ENCODE measurements around the gene PTBP3. TPM values are rescaled to one million over a fixed set of nuclear protein-coding genes. Genes with fewer than 3 reads are reported as not detected.
"Not testable (repeated sequence)": the region's sequence is repeated elsewhere in the genome, so short reads cannot be mapped to it uniquely, and the experiment has no call there.

The PTBP3 gene
- polyA plus RNA-seq, 1 donor = 16.3 TPM

DNA sequence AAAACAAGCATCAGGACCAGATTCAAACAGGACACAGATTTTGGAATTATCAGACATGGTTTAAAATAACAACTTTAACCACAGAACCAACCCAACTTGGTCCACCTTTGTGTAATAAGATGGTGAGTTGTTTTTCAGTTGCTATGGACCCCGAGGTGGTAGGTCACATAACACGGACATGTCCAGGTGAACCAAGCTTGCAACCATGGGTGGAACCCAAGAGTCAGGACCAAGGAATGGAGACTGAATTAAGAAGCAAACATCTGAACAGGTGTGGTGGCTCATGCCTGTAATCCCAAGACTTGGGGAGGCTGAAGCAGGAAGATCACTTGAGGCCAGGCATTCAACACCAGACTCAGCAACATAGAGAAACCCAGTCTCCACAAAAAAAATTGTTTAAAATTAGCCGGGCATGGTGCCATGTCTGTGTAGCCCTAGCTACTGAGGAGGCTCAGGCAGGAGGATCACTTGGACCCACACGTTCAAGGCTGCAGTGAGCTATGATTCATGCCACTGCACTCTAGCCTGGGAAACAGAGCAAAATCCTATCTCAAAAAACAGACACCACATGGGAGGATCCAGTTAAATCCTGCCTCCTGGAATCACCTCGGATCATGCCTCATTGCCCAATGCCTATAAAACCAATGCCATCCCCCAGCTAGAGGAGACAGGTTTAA, 10.6 kb downstream of the PTBP3 start:
- DNase-seq = no peak

- no peak for DNase-seq
These were observed 17.0 kb downstream of the PTBP3 start for GRCh38 chr9:112316258-112316943.

DNA sequence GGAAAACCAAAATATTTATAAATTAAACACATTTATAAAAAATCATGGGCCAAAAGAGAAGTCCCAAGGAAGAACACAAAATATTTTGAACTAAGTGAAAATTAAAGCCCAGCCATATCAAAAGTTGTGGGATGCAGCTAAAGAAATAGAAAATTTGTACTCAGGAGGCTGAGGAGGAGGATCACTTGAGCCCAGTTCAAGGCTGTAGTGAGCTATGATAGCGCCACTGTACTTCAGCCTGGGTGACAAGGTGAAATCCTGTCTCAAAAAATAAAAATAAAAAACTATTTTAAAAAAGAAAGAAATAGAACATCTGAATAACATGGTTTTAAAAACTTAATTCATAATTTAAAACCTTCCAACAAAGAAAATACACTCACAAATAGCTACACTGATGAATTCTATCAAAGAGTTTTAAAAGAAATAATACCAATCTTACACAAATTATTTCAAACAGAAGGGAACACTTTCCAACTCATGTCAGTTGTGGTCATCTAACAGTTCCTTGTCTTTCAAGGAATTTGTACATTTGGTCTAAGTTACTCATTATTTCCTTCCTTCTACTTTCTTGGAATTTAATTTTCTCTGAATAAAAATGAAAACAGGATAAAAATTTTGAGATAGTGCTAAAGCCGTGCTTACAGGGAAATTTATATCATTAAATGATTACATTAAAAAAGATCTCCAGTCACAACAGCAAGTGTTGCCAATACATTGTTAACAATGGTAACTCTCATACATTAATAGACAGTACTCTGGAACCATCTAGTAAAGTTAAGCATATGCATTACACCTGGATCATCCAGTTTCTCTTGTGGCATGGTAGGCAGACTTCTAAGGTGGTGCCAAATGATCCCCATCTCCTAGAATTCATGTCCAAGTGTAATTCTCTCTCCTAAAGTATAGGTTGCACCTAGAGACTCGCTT, 17.8 kb downstream of the PTBP3 start:
- no peak for DNase-seq

- DNase-seq = no peak
These were observed 21.3 kb downstream of the PTBP3 start for GRCh38 chr9:112312139-112312538.

DNA sequence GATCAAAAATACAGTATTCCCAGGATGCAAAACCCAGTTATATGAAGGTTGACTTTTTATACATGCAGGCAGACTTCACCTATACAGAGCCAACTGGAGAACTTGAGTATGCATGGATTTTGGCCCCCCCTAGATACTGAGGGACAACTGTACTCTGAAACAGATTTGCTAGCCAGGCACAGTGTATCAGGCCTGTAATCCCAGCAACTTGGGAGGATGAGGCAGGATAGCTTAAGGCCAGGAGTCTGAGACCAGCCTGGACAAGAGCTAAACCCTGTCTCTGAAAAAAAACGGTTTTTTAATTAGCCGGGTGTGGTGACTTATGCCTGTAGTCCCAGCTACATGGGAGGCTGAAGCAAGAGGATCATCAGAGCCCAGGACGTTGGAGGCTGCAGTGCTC, 21.9 kb downstream of the PTBP3 start:
- no peak for DNase-seq

GRCh38 chr9:112310826-112311225, 22.6 kb downstream of the PTBP3 start:
- DNase-seq = no peak

DNA sequence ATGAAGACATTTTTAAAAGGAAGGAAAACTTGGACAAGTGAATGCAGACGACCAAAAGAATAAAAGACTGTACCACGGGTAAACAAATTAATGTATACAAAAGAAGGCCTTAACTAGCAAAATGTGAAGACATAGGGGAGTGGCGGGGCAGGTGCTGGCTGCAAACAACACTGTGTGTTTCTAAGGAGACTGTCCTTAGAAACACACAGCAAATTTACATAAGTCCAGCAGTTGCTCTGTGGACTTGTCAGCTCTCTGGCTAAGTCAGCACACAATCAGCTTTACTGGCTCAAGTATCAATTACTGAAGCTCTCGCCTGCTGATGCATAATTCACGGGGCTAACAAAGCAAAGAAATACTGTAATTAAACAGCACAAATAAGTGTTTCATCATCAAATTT, 24.8 kb downstream of the PTBP3 start:
- peak; percentile 30 for DNase-seq

DNA sequence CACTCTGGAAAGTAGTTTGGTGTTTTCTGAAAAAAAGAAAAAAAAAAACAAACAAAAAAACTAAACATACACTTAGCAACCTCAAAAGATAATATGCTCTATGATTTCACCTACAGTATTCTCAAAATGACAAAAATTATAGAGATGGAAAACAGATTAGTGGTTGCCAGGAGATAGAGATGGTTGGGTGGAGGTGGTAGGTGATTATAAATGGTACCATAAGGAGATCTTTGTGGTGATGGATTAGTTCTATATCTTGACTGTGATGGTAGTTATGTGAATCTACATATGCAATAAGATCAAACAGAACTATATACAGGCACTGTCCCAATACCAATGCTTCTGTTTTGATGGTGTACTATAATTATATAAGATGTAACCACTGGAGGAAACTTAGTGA, 32.0 kb downstream of the PTBP3 start:
- no peak for DNase-seq

GRCh38 chr9:112299514-112299913, 33.9 kb downstream of the PTBP3 start:
- DNase-seq = no peak

DNA sequence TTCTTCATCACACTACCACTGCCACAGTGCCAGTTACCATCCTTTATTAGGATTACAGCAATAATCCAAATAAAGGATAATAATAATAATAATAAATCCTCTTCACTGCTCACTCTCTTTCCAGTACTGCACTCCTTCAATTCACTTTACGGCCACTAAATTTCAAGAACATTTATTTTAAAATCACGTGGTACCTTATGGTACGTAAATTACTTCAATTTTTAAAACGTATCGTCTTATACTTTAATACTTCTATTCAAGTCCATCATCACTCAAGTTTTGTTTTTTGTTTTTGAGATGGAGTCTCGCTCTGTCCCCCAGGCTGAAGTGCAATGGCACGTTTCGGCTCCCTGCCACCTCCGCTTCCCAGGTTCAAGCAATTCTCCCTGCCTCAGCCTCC, 36.5 kb downstream of the PTBP3 start:
- DNase-seq = no peak

GRCh38 chr9:112295174-112295573, 38.2 kb downstream of the PTBP3 start:
- no peak for DNase-seq

- DNase-seq = no peak
These were observed 45.4 kb downstream of the PTBP3 start for GRCh38 chr9:112288029-112288428.

DNA sequence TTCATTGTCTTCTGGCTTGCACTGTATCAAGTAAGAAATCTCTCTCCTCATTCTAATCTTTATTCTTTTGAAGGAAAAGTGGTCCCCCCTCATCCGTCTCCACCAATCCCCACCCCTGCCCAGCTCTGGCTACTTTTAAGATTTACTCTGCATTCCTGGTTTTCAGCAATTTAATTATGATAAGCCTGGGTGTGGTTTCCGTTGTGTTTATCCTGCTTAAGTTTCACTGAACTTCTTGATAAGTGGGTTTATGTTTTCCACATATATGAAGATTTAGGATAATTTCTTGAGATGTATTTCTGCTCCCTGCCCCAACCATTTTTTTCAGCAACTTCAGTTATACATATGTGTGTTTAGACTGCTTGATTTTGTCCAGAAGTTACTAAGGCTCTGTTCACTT, 46.5 kb downstream of the PTBP3 start:
- DNase-seq = no peak

GRCh38 chr9:112285056-112285455, 48.4 kb downstream of the PTBP3 start:
- no peak for DNase-seq

DNA sequence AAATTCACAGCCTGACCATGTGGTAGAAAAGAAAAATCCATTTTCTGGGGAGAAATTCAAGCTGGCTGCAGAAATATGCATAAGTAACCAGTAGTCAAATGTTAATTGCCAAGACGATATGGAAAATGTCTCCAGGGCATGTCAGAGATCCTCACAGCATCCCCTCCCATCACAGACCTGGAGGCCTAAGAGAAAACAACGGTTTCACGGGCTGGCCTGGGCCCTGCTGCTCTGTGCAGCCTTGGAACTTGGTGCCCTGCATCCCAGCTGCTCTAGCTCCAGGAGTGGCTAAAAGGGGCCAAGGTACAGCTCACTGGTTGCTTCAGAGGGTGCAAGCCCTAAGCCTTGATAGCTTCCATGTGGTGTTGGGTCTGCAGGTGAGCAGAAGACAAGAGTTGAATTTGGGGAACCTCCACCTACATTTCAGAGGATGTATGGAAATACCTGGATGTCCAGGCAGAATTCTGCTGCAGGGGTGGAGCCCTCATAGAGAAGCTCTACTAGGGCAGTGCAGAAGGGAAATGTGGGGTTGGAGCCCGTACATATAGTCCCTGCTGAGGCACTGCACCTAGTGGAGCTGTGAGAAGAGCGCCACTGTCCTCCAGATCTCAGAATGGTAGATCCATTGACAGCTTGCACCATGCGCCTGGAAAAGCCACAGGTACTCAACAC, 49.7 kb downstream of the PTBP3 start:
- DNase-seq = no peak

- DNase-seq = not testable (repeated sequence)
These were observed 50.6 kb downstream of the PTBP3 start for GRCh38 chr9:112282841-112283240.

- DNase-seq = no peak
These were observed 52.5 kb downstream of the PTBP3 start for GRCh38 chr9:112280904-112281303.

GRCh38 chr9:112279501-112279900, 53.9 kb downstream of the PTBP3 start:
- no peak for DNase-seq

- no peak for DNase-seq
These were observed 55.3 kb downstream of the PTBP3 start for GRCh38 chr9:112278152-112278551.

DNA sequence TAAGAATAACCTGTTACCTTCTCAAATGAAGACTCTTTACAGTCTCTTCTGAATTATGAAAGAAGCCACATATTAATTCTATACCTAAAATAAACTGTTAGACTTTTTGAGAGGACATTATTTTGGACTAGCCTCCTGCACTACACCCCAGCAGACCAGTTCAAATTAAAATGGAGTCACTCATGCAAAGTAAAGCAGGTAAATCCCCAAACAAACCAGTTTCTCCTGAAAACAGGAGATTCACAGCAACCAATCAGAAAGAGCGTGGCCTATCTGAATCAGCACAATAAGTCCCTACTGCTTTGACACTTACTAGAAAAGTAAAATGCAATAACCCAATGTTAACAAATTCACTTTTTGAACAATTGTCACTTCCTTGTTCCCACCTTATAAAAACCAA, 58.8 kb downstream of the PTBP3 start:
- no peak for DNase-seq

- no peak for DNase-seq
These were observed 59.5 kb downstream of the PTBP3 start for GRCh38 chr9:112273876-112274275.

GRCh38 chr9:112271466-112272098, 61.8 kb downstream of the PTBP3 start:
- no peak for DNase-seq

Measured in hindlimb muscle (tissue), 1 donor.